Brain pericyte (primary cell): ENCODE results near the gene GPR161.
"Not testable (repeated sequence)": the region's sequence is repeated elsewhere in the genome, so short reads cannot be mapped to it uniquely, and the experiment has no call there.

Experiments
- DNase-seq: peaks from one replicate; pipeline ENCODE4 v3.0.0-alpha.2; 2012; ENCODE audit warnings: low read depth, low spot score

GPR161 gene, protein sequence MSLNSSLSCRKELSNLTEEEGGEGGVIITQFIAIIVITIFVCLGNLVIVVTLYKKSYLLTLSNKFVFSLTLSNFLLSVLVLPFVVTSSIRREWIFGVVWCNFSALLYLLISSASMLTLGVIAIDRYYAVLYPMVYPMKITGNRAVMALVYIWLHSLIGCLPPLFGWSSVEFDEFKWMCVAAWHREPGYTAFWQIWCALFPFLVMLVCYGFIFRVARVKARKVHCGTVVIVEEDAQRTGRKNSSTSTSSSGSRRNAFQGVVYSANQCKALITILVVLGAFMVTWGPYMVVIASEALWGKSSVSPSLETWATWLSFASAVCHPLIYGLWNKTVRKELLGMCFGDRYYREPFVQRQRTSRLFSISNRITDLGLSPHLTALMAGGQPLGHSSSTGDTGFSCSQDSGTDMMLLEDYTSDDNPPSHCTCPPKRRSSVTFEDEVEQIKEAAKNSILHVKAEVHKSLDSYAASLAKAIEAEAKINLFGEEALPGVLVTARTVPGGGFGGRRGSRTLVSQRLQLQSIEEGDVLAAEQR

DNA sequence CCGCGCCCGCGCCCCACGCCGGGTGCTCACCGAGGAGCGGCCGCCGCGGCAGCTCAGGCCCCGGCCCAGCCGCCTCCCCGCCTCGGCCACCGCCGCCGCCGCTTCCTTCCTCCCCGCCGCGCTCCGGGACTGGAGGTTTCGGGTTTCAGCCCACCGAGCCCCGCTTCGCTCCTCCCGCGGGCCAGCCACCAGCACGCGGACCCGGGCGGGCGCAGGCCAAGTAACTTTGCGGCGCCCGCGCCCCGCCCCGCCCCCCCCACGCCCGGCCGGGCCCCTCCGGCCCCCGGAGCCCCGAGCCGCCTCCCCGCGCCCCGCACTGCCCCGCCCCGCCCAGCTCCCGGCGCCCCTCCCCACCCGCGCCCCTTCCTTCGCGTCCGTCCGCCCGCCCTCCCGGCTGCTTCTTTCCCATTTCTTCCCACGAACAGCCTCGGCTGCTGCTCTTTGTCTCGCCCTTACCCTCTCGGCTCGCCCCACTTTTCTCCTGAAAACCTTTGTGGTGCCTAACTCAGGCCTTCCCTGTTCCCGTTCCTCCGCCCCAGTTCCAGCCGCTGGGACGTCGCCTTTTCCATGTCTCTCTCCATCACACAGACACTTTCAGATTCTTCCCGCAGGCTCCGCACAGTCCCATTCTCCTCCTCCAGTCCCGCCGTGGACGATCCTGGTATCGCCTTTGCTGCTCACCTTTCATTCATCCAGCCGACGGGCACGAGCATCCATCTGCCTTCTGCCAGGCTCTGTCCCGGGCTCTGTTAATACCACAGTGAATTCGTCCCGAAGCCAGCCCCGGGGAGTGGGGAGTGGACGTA is at the start of gene GPR161:
Gene GPR161, minus strand, starts transcription at position 222 of the 806 bp plus-strand sequence. CDS start 32,080 bp downstream, outside the sequence.
- DNase-seq = no peak

DNA sequence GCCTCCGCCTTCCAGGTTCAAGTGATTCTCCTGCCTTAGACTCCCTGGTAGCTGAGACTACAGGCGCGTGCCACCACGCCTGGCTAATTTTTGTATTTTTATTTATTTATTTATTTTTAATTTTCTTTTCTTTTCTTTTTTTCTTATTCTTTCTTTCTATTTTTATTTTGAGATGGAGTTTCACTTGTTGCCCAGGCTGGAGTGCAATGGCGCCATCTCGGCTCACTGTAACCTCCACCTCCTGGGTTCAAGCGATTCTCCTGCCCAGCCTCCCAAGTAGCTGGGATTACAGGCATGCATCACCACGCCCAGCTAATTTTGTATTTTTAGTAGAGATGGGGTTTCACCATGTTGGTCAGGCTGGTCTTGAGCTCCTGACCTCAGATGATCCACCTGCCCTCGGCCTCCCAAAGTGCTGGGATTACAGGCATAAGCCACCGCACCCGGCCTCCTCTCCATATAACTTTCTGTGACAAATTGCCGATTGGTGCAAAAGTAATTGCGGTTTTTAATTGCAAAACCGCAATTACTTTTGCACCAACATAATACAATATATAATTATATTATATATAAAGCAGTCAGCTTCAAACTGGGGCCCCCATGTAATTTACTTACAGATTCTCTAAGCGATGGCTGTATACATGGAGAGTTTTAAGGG is 44.5 kb upstream of the GPR161 start:
- not testable (repeated sequence) for DNase-seq

DNA sequence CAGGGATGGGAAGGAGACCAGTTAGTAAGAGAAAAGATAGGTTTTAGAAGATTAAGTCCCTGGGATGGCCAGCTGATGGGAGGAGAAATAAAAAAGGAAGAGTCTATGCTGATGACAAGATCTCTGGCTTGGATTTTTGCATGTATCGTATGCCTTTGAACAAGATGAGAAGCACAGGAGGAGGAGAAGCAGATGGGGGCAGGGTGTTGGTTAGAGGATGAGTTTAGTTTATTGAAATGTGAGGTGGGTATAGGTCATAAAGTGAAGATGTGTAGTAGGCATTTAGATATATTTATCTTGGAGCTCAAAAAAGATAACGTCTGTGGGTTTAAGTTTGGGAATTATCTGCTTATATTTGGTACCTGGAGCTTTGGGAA is 43.4 kb upstream of the GPR161 start:
- DNase-seq = no peak

DNA sequence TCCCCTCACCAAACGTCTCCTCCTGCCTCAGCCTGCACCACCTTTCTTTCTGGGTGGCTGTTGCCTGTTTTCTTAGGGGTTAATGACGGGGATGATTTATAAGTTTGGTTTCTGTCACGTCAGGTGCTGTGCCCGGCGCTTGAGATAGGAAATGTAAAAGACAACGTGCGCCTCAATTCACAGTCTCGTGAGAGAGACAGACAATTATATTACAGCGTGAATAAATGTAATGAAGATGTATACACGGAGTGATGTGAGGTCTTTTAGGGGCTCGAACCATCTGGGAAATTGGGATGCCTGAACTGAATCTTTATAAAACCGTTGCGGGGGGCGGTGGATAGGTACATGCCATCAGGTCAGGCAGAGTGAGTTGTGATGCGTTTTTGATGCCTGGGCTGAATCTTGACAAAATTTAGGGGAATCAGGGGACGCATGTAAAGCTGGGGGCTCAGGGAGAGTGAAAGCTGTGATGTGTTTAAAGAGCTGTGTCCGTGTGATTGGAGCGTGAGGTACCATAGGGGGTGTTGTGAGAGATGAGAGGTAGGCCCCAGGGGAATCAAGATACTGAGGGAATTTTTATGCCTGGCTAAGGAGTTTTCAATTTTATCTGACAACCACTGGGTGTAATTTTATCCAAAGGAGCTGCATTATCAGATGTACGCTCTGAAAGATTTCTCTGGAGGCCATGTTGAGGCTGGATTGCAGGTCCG is 42.9 kb upstream of the GPR161 start:
- DNase-seq = no peak

DNA sequence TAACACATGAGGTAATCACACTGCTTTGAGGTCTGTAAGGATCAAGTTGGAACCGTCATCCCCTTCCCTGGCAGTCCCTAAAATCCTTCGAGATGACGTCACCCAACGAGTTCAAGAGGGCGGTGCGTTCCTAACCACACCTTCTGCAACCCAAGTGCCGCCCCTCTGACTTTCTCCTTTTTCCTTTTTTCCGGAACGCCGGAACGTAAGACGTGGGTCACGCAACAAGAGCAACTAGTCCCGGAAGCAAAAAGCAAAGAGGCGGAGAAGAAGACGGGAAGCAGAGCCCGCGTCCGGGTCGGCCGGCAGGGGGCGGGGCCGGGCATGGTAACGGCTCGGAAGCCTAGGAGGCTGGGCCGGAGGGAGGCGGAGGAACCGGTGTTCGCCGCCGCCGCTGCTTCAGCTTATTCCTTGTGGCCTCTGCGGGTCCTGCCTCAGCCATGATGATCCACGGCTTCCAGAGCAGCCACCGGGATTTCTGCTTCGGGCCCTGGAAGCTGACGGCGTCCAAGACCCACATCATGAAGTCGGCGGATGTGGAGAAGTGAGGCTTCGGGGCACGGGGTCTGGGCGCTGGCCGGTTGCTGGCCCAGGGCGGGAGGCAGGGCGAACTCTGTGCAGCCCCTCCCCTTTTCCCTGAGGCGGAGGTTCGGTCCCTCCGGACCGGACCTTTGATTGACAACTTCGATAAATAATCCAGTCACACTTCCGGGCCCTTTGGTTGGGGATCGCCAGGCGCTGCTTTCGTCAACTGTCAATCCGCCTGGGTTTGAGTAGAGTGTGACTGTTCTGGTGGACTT is 42.1 kb upstream of the GPR161 start, which contains the start of gene TIPRL:
Gene TIPRL, plus strand, starts transcription at position 325 of the 800 bp plus-strand sequence. Its CDS starts 116 bp downstream, at position 441.
- DNase-seq = peak; percentile 95

DNA sequence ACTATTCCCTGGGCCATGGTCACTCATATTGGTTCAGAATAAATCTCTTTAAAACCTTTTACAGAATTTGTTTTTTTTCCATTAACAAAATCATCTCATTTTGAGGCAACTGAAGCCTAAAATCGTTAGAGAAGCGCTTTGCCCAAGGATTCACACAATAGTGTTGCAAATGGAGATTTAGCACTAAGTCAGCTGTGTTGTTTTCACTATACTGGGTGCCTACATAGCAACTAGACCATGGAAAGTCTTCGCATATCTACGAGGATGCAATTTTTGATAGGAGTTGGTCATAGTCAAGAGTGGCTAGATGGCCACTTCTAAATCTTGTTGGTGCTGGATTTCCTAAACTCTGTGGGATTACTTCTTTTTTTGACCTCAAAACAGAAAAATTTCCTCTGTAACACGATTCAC is 41.5 kb upstream of the GPR161 start:
- no peak for DNase-seq

DNA sequence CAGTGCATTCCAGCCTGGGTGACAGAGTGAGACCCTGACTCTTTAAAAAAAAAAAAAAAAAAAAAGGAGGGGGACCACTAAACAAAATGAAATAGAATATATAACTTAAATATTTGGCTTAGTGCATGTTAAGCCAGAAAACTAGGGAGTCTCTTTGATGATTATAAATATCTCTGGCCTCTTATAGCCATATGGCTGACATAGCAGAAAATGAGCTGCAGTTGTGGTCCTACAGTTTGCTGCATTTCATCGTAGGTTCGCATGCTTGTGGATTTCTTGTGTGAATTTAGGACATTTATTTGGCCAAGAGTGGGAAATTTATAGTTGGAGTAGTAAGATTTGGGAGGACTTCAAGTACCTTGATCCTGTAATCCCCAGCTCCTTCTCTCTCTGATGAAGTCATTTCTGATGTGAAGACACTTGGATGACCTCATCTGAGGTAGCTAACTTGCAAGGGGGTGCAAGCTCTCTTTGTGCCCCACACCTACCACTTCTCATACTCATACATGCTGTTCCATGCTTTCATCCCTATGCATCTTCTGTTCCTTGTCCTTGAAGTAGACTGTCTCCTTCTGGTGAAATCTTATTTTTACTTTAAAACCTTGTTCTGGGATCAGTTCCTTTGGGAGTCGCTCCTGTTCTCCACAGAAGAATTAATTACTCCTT is 35.7 kb upstream of the GPR161 start:
- no peak for DNase-seq

DNA sequence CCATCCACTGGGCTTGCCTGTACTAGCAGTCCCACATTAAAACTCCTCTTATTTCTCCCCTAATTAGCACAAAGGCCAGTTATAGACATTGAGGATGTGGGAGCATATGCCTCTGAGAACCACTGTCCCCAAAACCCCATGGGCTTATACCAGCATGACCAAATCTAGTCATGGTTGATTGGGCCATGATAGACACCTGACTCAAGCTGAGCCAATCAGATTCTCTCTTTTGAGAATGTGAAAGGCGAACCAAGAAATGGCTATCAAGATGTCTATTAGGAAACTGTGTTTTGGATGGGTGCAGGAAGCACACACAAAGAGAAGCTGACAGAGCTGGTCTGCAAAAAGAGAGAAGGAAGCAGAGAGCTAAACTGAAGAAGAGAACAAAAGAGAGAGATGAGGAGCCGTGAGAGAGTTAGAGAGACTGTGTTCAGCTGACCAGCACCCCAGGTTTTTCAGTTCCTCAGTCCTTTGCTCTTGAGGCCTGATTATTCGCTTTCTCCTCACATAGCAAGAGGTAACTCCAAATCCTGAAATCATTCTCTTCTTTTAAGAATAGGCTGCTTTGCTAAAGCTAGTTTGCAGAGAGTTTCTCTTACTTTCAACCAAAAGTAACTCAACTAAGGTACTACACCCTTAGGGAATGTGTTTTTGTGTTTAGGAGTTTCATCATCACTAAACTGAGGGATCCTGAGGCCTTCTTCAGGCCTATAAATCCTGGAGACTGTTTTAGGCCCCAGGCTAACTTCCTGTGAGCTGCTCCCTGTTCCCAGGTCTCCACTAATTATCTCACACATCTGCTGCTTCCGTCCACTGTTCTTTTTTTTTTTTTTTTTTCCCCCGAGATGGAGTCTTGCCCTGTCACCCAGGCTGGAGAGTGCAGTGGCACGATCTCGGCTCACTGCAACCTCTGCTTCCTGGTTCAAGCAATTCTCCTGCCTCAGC is 34.1 kb upstream of the GPR161 start:
- no peak for DNase-seq

DNA sequence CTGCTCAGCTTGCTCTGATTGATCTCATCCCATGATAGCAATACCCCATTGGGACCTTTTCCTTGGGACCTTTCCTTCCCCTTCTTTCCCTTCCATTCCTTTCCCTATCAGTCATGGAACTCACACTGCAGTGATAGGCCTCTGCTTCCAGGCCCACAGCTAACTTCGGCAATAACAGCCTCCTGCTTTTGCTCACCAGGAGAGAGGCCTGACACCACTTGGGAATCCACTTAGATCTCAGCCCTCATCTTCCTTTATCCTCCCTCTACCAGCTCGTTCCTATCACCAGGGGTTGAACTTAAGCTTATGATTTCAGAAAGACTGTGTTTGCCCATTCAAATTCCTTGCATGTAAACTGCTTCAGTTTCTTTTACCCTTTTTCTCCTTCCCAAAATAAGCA is 31.1 kb upstream of the GPR161 start:
- DNase-seq = no peak

DNA sequence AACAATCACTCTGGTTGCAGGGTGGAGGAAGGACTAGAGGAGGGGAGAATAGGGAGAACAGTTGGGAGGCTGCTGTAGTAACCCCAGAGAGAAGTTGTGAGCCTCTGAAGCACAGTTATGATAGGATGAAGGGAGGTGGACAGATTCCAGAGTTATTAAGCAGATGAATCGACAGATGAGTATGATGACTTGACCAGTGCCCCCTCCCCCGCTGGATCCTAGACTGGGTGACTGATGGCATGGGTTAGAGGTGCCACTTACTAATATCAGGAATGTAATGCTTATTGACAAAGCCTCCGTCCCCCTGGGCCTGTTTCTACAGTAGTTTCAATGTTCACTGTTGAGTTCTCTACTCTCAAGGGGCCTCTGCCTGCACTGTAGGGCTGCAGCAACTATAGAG is 28.0 kb upstream of the GPR161 start:
- no peak for DNase-seq

DNA sequence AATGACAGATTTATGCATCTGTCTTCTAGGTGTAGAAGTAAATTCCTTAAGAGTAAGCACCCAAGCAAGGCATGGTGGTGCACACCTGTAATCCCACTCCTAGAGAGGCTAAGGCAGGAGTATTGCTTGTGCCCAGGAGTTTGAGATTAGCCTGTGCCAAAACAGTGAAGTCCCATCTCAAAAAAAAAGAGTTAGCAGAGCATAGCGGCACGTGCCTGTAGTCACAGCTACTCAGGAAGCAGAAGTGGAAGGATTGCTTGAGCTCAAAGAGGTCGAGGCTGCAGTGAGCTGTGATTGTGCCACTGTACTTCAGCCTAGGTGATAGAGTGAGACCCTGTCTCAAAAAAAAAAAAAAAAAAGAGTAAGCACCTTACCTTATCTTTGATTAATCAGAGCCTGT is 26.9 kb upstream of the GPR161 start:
- DNase-seq = no peak

DNA sequence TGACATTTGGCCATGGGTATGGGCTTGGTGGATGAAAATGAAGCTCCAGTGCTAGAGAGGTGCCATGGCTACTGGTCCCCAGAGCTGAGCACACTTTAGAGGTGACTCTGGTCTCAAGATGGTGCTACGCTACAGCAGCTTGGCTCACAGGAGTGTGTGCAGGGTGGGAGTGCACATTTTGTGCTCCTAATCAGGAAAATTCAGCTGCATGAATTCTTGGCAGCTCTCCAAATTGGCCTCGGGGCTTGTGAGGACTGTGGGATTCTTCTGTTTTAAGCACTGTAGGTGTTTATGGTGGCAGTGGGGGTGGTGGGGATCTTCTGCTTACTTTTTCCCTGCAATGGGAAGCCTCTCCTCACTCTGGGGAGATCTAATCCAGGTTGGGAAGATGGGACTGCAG is 24.7 kb upstream of the GPR161 start:
- no peak for DNase-seq

DNA sequence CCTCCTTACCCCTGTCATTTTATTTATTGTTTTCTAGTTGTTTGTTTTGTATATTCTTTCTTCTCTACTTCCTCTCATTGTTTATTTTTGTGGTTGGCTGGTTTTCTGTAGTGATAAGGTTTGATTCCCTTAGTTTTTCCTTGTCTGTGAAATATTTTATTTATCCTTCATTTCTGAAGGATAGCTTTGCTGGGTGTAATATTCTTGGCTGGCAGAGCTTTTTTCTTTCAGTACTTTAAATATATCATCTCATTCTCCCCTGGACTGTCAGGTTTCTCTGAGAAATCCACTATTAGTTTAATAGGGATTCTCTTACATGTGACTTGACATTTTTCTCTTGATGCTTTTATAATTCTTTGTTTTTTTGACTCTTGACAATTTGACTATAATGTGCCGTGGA is 23.2 kb upstream of the GPR161 start:
- no peak for DNase-seq

DNA sequence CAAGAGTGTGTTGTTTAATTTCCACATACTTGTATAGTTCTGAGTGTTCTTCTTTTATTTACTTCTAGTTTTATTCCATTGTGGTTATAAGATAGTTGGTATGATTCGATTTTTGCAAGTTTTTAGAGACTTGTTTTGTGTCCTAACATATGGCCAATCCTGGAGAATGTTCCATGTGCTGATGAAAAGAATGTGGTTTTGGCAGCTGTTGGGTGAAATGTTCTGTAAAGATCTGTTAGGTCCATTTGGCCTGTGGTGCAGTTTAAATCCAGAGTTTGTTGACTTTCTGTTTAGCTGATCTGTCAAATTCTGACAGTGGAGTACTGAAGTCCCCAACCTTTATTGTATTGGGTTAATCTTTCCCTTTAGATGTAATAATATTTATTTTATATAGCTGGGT is 22.5 kb upstream of the GPR161 start:
- DNase-seq = no peak

DNA sequence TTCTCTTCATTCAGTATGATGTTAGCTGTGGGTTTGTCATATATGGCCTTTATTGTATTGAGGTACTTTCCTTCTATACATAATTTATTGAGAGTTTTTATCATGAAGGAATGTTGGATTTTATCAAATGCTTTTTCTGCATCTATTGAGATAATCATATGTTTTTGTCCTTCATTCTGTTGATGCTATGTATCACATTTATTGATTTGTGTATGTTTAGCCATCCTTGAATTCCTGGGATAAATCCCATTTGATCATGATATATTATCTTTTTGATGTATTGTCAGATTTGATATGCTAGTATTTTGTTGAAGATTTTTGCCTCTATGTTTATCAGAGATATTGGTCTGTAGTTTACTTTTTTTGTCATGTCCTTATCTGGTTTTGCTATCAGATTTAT is 20.9 kb upstream of the GPR161 start:
- no peak for DNase-seq

DNA sequence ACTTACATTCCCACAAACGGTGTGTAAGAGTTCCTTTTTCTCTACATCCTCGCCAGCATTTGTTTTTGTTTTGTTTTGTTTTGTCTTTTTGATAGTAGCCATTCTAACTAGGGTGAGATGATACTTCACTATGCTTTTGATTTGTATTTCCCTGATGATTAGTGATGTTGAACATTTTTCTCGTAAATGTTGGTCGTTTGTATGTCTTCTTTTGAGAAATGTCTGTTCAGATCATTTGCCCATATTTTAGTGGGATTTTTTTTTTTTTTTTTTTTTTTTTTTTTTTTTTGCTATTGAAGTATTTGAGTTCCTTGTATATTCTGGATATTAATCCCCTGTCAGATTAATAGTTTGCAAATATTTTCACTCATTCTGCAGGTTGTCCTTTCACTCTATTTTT is 19.2 kb upstream of the GPR161 start:
- no peak for DNase-seq

DNA sequence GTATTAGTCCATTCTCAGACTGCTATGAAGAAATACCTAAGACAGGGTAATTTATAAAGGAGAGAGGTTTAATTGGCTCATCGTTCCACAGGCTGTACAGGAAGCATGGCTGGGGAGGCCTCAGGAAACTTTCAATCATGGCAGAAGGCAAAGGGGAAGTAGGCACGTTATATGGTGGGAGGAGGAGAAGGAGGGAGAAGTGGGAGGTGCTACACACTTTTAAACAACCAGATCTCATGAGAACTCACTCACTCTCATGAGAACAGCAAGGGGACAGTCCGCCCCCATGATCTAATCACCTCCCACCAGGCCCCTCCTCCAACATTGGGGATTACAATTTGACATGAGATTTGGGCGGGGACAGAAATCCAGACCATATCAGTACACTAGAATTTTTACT is 18.0 kb upstream of the GPR161 start:
- not testable (repeated sequence) for DNase-seq

DNA sequence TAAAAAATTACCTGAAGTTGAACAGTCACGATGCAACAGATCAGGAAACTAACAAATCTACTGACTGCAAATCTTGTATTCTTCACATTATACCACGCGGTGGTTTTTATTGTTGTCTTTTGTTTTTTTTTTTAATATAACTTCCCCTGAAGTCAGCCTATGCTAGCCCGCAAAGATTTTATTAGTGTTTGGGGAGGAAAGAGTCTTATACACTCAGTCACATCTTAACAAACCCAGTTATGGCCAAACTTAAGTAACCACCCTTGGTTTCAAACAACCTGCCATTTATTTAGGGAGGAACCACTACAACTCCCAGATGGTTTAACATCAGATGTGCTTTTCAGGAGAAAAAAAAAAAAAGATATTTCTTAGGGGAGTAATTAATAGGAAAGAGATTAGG is 15.2 kb upstream of the GPR161 start:
- no peak for DNase-seq

DNA sequence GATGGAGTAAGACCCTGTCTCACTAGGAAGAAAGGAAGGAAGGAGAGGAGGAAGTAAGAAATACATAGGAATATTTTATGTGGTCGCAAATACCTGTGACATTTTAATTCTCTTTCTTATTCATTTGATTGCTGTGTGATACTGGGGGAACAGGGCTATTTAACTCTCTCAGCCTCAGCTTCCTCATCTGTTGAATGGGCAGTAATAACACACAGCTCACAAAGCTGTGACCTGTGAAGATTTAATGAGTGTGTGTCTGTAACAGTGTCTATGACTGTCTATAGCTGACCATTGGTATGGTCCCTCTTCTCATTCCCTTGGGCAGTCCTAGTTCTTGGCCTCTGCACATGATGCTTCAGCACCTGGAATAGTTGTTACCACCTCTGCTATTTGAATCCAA is 13.6 kb upstream of the GPR161 start:
- no peak for DNase-seq
